NCI-H510A (cell line): Measurements from ENCODE around the gene S1PR1.

Experiments
- DNase-seq: peaks from one replicate; lab custom pipeline; 2025; lab: John Stamatoyannopoulos, UW

The S1PR1 gene

GRCh38 chr1:101280049-101280592 is 43.3 kb downstream of the S1PR1 start:
- no peak for DNase-seq

DNA sequence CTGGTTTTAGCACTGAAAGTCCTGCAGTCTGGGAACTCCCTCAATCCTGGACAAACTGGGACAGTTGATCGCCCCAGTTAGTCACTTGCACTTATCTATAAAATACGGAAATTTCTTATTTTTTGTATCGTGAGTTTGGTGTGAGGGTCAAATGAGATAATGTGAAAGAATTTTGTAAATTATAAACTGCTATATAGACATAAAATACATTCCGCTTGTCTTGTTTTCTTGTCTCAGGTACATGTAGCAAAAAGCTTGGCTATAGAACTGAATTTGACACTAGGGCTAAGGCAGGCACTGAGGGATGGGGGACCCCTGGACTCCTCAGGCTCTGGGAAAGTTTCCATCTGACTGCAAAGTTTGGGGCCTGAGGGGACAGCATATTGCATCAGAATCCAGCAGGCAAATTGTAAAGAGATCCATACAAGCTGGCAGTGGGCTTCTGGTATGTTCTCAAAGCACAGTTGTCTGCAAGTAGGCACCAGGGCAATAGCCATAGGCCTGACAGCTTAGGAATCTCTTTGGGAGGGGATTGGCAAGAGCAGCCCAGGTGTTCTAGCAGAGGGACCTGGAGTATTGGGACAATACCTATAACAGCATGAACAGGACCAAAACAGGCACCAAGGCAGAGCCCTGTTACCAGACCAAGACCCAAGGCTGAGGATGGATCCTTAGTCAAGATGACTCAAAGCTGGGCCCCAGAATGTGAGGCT is 44.3 kb downstream of the S1PR1 start:
- no peak for DNase-seq

DNA sequence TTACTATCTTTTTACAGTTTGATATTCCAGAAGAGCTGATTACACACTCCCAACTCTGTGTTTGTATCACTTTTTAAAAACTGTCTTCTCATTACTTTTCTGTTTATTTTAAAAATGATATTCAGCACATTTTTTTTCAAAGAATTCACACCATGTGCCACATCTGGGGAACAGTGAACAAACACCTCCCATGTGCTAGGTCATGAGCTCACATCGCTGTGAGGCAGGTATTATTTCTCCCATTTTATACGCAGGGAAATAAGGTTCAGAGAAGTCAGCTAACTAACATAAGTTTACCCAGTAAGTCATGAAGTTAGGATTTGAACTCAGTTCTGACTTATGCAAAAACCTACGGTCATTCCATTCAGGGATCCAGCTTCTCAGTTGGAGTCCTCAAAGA is 44.9 kb downstream of the S1PR1 start:
- no peak for DNase-seq

- no peak for DNase-seq
Measured at GRCh38 chr1:101282314-101283038, 45.7 kb downstream of the S1PR1 start.

DNA sequence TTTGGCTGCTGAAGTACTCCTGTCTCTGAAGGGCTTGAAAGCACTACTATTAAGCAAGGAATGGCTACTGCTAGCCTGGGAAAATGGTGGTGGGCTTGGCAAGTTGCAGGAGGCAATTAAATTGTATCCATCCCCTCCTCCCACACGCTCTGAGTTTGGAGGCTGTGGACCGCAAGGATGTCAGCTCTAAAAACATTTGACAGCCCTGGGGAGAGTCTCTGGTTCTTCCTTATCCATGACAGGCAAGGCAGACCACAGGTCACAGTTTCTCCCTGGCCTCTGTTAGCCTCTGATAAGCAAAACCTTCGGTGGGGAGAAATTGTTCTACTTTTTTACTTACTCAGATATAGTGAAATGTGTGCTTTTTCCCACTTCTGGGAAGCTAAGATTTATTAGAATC is 46.6 kb downstream of the S1PR1 start:
- DNase-seq = no peak

DNA sequence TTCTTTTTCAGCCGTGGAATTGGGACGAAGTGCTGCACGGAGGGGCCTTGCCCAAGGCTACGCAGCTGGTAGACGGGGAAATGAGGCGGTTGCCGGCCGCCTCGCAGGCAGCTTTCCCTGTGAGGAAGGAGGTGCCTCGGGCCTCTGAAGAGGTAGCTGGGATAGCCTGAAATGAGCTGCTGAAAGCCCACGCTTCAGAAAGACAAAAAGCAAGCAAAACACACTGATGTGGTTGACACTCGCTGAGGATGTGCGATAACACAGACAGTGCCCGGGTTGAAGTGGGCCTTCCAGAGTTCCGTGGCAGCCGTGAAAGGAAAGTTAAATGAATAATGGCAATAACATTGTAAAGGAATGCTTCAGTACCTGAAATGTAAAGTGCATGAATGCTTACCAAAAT is 47.2 kb downstream of the S1PR1 start:
- DNase-seq = no peak

DNA sequence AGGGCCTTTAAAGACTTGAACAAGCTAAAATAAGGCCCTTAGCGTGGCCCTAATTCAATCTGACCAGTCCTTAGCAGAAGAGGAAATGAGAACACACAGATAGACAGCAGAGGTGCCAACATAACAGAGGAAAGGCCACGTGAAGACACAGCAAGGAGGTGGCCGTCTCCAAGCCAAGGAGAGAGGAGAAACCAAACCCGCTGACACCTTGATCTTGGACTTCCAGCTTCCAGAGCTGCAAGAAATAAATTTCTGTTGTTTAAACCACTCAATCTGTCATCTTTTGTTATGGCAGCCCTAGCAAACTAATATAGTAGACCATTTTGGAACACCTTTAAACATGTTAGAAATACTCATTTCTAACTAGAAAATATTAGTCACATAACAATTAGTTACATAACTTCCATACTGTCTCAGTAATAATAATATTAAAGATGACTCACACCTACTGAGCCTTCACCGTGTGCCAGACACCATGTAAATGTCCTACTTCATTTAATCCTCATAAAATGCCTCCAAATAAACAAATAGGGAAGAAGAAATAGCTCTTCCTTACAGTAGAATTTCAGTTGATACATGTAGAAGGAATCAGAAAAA is 47.9 kb downstream of the S1PR1 start:
- DNase-seq = no peak

GRCh38 chr1:101285922-101286570 is 49.2 kb downstream of the S1PR1 start:
- no peak for DNase-seq

DNA sequence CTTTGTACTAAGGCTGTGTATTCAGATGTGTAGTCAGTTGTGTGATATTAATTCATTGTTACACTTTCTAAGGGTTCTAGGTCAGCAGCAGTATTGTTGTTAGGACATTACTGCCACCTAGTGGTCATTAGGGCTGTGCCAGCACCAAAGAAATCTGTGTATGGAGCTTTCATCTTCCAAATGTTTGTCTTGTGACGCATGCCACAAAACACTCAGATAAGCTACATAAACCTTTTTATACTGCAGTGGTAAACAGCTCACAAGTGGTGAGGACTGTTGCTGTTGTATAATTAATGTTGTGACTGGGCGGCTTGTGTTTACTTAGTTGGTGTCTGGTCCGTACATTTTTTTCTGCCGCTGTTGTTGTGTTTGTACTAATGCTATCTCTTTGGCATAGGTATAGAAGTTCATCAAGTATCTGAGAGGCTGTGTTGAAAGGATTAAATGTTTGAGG is 51.7 kb downstream of the S1PR1 start:
- no peak for DNase-seq

DNA sequence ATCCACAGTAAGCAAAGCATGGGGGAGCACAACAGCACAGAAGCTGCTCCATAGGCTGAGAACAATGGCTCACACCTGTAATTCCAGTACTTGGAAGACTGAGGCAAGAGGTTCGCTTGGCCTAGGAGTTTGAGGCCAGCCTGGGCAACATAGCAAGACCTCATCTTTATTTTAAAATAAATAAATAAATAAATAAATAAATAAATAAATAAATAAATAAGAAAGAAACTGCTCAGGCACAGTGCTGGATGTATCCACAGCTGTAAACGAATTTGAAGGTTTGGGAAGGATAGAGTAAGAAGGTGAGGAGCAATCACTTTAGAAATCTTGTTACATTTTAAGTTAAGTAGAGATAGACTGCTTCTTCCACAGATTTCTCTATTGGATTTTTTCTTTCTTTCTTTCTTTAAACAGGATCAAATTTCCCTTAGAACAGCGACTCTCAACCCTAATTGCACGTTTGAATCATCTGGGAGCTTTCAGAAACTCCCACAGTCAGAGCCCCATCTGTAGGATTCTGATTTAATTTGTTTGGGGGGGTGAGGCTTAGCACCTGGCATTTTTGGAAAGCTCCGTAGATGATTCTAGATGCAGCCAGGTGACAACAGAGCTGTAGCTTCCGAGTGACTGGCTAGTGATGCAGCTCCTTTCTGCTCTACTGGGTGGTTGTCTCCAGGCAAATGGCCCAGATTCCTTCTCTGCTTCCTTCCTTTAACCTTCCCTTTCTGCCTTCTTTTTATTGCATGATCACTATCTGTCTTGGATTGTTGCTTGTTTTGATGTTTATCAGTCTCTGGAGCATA is 53.5 kb downstream of the S1PR1 start:
- DNase-seq = no peak
